Calu3 (cell line): ENCODE results near the gene RHBG. TPM values are rescaled to one million over a fixed set of nuclear protein-coding genes. Genes with fewer than 3 reads are reported as not detected.
"Not testable (repeated sequence)": the region's sequence is repeated elsewhere in the genome, so short reads cannot be mapped to it uniquely, and the experiment has no call there.

Source experiments
- BruUV-seq: library from RNA; stranded (reverse); fragments of 400-500 nt; replicated peaks from 2 replicates; lab custom pipeline; 2021; lab: Mats Ljungman, UMichigan
- CTCF ChIA-PET: fragments of 300-600 bp; sonication (Branson Sonifier 250); formaldehyde crosslinking; loops from one replicate; lab custom pipeline; 2022; ENCODE audit warnings: antibody characterized with exemption; lab: Charles Lee
- DNase-seq: peaks from one replicate; pipeline ENCODE4 v3.0.0; 2022
- H3K27ac Mint-ChIP-seq: one replicate; pipeline ENCODE4 v1.8.0; 2022; ENCODE audit warnings: mixed read lengths; ENCODE audit not compliant: unreplicated experiment
- H3K27me3 Mint-ChIP-seq: one replicate; pipeline ENCODE4 v1.8.0; 2022; ENCODE audit warnings: mixed read lengths; ENCODE audit not compliant: unreplicated experiment
- H3K36me3 Mint-ChIP-seq: one replicate; pipeline ENCODE4 v1.8.0; 2022; ENCODE audit warnings: mild to moderate bottlenecking, moderate library complexity, mixed read lengths; ENCODE audit not compliant: insufficient read depth, unreplicated experiment
- H3K4me1 Mint-ChIP-seq: one replicate; pipeline ENCODE4 v1.8.0; 2022; ENCODE audit warnings: mild to moderate bottlenecking, low read depth, mixed read lengths; ENCODE audit not compliant: unreplicated experiment
- H3K4me3 Mint-ChIP-seq: one replicate; pipeline ENCODE4 v1.8.0; 2022; ENCODE audit warnings: mild to moderate bottlenecking, low read depth, moderate library complexity, mixed read lengths; ENCODE audit not compliant: unreplicated experiment
- H3K9me3 Mint-ChIP-seq: one replicate; pipeline ENCODE4 v1.8.0; 2022; ENCODE audit warnings: low read depth, mixed read lengths; ENCODE audit not compliant: unreplicated experiment
- CTCF ChIP-seq: fragments of 200-600 bp; IDR thresholded peaks from one replicate; pipeline ENCODE4 v1.8.0; 2022; ENCODE audit warnings: antibody characterized with exemption; ENCODE audit not compliant: unreplicated experiment
- intact Hi-C: fragments of 100-400 bp; cut with micrococcal nuclease; formaldehyde crosslinking; loops from one replicate; pipeline ENCODE4 v1.10.0; 2022; ENCODE audit not compliant: unreplicated experiment
- total RNA-seq: library from RNA; stranded (reverse); gene quantifications from 2 replicates; pipeline ENCODE4 v1.2.3, GENCODE V29; 2022

The RHBG gene
- total RNA-seq, 1 experiment from 2014 or later: 0.26 TPM

- H3K4me1 Mint-ChIP-seq: peaks cover 7% of the 10 kb centered on the region
- no TSS peak for BruUV-seq
- peaks cover 9% of the 10 kb centered on the region for H3K36me3 Mint-ChIP-seq
- H3K27ac Mint-ChIP-seq: no peak overlapping the region
- CTCF ChIA-PET: no interaction called here
- TF ChIP-seq CTCF: no peak
- peaks cover 46% of the 10 kb centered on the region for H3K27me3 Mint-ChIP-seq
- no peak for DNase-seq
- no peak overlapping the region for H3K4me3 Mint-ChIP-seq
- intact Hi-C loops: no loop called here
- no peaks in the 10 kb centered on the region for H3K9me3 Mint-ChIP-seq
Measured at GRCh38 chr1:156368157-156368658, 803 bp upstream of the RHBG start.

- H3K9me3 Mint-ChIP-seq, H3K27ac Mint-ChIP-seq, H3K36me3 Mint-ChIP-seq, H3K4me1 Mint-ChIP-seq, DNase-seq, BruUV-seq, intact Hi-C loops: not testable (repeated sequence)
- H3K4me3 Mint-ChIP-seq: peak overlapping the region; percentile 84
- CTCF ChIA-PET: interaction anchor here (0.6 to 1.1 kb wide), 2 partner anchors 16 to 217 kb away, joined by 4 to 7 read pairs; no protein-coding TSS in a partner anchor
- peaks cover 52% of the 10 kb centered on the region for H3K27me3 Mint-ChIP-seq
Measured at GRCh38 chr1:156369685-156370286, 775 bp downstream of the RHBG start.

- peak; percentile 34 for DNase-seq
- CTCF ChIA-PET: interaction anchor here (2.1 kb wide), 1 partner anchor 14 kb away, joined by 11 read pairs; no protein-coding TSS in a partner anchor
- H3K4me1 Mint-ChIP-seq: peaks cover 7% of the 10 kb centered on the region
- H3K36me3 Mint-ChIP-seq: peaks cover 9% of the 10 kb centered on the region
- peaks cover 45% of the 10 kb centered on the region for H3K27me3 Mint-ChIP-seq
- H3K9me3 Mint-ChIP-seq: no peaks in the 10 kb centered on the region
- no TSS peak for BruUV-seq
- H3K27ac Mint-ChIP-seq: no peak overlapping the region
- no peak for TF ChIP-seq CTCF
- intact Hi-C loops: no loop called here
- H3K4me3 Mint-ChIP-seq: no peak overlapping the region
Measured at GRCh38 chr1:156371553-156372264, 2.7 kb downstream of the RHBG start.

- Mint-ChIP-seq H3K36me3 (peaks cover 10% of the 10 kb centered on the region), H3K9me3 (no peaks in the 10 kb centered on the region), H3K4me3 (no peak overlapping the region), H3K27ac (no peak overlapping the region), H3K27me3 (peaks cover 50% of the 10 kb centered on the region), H3K4me1 (peaks cover 7% of the 10 kb centered on the region)
- no peak for DNase-seq
- no TSS peak for BruUV-seq
- TF ChIP-seq CTCF: no peak
- intact Hi-C loops: no loop called here
- CTCF ChIA-PET: interaction anchor here (2.1 kb wide), 1 partner anchor 13 kb away, joined by 11 read pairs; no protein-coding TSS in a partner anchor
Measured at GRCh38 chr1:156372265-156372586, 3.2 kb downstream of the RHBG start.
